ENCODE results near the gene PATJ.

The PATJ gene

DNA sequence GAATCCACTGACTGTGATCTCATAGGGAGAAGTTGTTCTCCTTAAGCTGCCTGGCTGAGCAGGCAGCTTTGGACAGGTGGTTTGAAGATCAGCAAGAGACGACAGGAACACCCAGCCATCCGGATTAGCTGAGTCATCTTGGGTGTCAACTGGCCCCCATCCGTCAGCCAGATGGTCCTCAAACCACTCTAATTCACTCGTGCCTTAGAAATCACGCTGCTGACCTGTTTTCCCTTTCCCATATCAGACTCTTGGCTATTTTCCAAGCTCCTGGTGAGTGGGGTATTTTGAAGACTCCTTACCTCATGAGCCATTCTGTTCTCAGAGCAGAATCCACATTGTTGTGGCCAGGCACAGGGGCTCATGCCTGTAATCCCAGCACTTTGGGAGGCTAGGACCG is 303.3 kb downstream of the PATJ start:
- TF ChIP-seq TAF1 (IDR thresholded peaks at IDR 0.05; ENCODE audit: borderline replicate concordance, insufficient read depth, low read length), result no peak
- no peak for TF ChIP-seq SIN3A (IDR thresholded peaks at IDR 0.05; ENCODE audit: borderline replicate concordance, insufficient read depth, low read length)
- no peak for TF ChIP-seq POLR2AphosphoS5 (IDR thresholded peaks at IDR 0.05; ENCODE audit: low read depth, low read length)
- TF ChIP-seq FOXP2 (optimal IDR thresholded peaks at IDR 0.05; ENCODE audit: borderline replicate concordance, extremely low read depth, extremely low read length, insufficient read depth), result no peak
- TF ChIP-seq, protein P1, sequence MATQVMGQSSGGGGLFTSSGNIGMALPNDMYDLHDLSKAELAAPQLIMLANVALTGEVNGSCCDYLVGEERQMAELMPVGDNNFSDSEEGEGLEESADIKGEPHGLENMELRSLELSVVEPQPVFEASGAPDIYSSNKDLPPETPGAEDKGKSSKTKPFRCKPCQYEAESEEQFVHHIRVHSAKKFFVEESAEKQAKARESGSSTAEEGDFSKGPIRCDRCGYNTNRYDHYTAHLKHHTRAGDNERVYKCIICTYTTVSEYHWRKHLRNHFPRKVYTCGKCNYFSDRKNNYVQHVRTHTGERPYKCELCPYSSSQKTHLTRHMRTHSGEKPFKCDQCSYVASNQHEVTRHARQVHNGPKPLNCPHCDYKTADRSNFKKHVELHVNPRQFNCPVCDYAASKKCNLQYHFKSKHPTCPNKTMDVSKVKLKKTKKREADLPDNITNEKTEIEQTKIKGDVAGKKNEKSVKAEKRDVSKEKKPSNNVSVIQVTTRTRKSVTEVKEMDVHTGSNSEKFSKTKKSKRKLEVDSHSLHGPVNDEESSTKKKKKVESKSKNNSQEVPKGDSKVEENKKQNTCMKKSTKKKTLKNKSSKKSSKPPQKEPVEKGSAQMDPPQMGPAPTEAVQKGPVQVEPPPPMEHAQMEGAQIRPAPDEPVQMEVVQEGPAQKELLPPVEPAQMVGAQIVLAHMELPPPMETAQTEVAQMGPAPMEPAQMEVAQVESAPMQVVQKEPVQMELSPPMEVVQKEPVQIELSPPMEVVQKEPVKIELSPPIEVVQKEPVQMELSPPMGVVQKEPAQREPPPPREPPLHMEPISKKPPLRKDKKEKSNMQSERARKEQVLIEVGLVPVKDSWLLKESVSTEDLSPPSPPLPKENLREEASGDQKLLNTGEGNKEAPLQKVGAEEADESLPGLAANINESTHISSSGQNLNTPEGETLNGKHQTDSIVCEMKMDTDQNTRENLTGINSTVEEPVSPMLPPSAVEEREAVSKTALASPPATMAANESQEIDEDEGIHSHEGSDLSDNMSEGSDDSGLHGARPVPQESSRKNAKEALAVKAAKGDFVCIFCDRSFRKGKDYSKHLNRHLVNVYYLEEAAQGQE (IDR thresholded peaks at IDR 0.05; ENCODE audit: insufficient read depth in 1 of 2, low read depth in 2 of 2, low read length in 2 of 2), result no peak

GRCh38 chr1:62046927-62047326 is 304.6 kb downstream of the PATJ start:
- TF ChIP-seq, protein P1 (IDR thresholded peaks at IDR 0.05; ENCODE audit: insufficient read depth in 1 of 2, low read depth in 2 of 2, low read length in 2 of 2), result no peak
- TF ChIP-seq TAF1 (IDR thresholded peaks at IDR 0.05; ENCODE audit: borderline replicate concordance, insufficient read depth, low read length) (no peak), POLR2AphosphoS5 (IDR thresholded peaks at IDR 0.05; ENCODE audit: low read depth, low read length) (no peak), SIN3A (IDR thresholded peaks at IDR 0.05; ENCODE audit: borderline replicate concordance, insufficient read depth, low read length) (no peak)

DNA sequence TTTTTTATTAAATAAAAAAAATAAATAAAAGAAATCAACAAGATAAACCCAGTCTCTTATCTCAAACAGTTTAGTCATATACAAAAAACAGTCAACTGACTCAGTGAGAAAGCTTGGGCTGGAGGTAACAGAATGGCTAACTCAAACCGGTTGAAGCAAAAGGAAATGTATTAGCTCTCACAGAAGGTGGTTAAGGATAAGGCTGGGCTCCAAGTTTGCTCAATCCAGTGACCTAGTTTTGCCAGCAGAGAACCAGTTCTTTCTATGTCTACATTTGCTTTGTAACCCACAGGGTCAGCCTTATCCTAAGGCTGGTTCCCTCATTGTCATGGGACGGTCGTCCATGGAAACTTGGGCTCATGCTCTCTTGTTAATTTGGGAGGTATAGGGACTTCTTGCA is 307.9 kb downstream of the PATJ start:
- no peak for TF ChIP-seq POLR2AphosphoS5 (IDR thresholded peaks at IDR 0.05; ENCODE audit: low read depth, low read length)

DNA sequence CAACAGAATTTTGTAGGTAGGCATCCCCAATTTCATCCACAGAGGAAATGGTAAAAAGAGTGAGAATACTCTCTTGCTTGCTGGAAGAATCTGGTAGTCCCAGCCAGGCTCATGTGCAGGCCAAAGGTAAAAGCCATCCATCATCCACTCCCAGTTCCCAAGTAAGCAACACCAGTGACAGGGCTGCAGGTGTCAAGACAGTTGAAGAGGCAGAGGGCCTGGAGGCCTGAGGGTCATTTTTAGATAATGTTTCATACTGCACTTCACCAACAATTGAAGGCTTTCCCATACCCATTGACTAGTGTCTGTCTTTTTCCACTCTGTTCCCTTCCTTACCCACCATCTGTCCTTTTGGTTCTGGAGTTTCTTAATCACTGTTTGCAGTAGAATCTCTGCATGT is 310.7 kb downstream of the PATJ start:
- no peak for TF ChIP-seq TAF1 (IDR thresholded peaks at IDR 0.05; ENCODE audit: borderline replicate concordance, insufficient read depth, low read length)

- TF ChIP-seq FOXP2 (optimal IDR thresholded peaks at IDR 0.05; ENCODE audit: borderline replicate concordance, extremely low read depth, extremely low read length, insufficient read depth), result no peak
- TF ChIP-seq, protein P1 (IDR thresholded peaks at IDR 0.05; ENCODE audit: insufficient read depth in 1 of 2, low read depth in 2 of 2, low read length in 2 of 2), result no peak
- TF ChIP-seq SIN3A (IDR thresholded peaks at IDR 0.05; ENCODE audit: borderline replicate concordance, insufficient read depth, low read length), result no peak
- TF ChIP-seq POLR2AphosphoS5 (IDR thresholded peaks at IDR 0.05; ENCODE audit: low read depth, low read length), result no peak
- TF ChIP-seq TAF1 (IDR thresholded peaks at IDR 0.05; ENCODE audit: borderline replicate concordance, insufficient read depth, low read length), result no peak
Observed at GRCh38 chr1:62054188-62054587, 311.9 kb downstream of the PATJ start.

GRCh38 chr1:62057230-62057629 is 314.9 kb downstream of the PATJ start:
- TF ChIP-seq SIN3A (IDR thresholded peaks at IDR 0.05; ENCODE audit: borderline replicate concordance, insufficient read depth, low read length) (no peak), FOXP2 (optimal IDR thresholded peaks at IDR 0.05; ENCODE audit: borderline replicate concordance, extremely low read depth, extremely low read length, insufficient read depth) (no peak)

GRCh38 chr1:62057641-62058290 is 315.5 kb downstream of the PATJ start:
- TF ChIP-seq SIN3A (IDR thresholded peaks at IDR 0.05; ENCODE audit: borderline replicate concordance, insufficient read depth, low read length) (no peak), TAF1 (IDR thresholded peaks at IDR 0.05; ENCODE audit: borderline replicate concordance, insufficient read depth, low read length) (no peak), FOXP2 (optimal IDR thresholded peaks at IDR 0.05; ENCODE audit: borderline replicate concordance, extremely low read depth, extremely low read length, insufficient read depth) (no peak), POLR2AphosphoS5 (IDR thresholded peaks at IDR 0.05; ENCODE audit: low read depth, low read length) (no peak)
- TF ChIP-seq, protein P1 (IDR thresholded peaks at IDR 0.05; ENCODE audit: insufficient read depth in 1 of 2, low read depth in 2 of 2, low read length in 2 of 2), result no peak
